Measurements from ENCODE around the gene GORAB. TPM values are rescaled to one million over a fixed set of nuclear protein-coding genes. Genes with fewer than 3 reads are reported as not detected.
A peak's percentile ranks its signal among the peaks of the same experiment; 100 is the strongest.

The GORAB gene
- polyA plus RNA-seq, 4 donors = 4.1 to 15.6 (median 6.7) TPM

DNA sequence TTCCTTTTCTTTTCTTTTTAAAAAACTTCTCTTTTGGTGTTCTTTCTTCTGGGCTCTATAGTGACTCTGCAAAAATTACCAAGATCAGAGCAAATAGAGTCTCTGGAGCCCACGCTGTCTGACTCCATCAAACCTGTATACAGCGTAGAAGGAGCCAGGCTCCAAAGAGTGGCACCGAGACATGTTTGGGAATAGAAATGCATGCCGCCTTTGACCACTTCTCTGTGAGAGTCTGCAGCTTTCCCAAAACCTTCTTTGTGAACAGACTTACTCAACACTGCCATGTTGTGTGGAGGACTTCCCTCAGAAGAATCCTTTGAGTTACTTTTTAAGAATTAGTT lies 55.3 kb downstream of the GORAB start:
- H3K36me3 ChIP-seq (ENCODE audit: control insufficient read depth in 3 of 3, insufficient read depth in 2 of 3, low read depth in 1 of 3, low read length in 3 of 3) = no peaks in the 10 kb centered on the region
- no peak for FAIRE-seq
- peaks cover 0 to 9% (median 0%) of the 10 kb centered on the region in 3 donors for H3K27me3 ChIP-seq (ENCODE audit: control insufficient read depth in 3 of 3, insufficient read depth in 3 of 3, low read length in 3 of 3)
- H3K4me1 ChIP-seq (ENCODE audit: control insufficient read depth in 3 of 3, insufficient read depth in 2 of 3, low read depth in 1 of 3, low read length in 2 of 3) = no peaks in the 10 kb centered on the region
- no peak overlapping the region for H3K4me3 ChIP-seq (ENCODE audit: low read depth in 1 of 3, low read length in 3 of 3)
- H3K27ac ChIP-seq (ENCODE audit: low read depth in 1 of 3, low read length in 2 of 3) = no peak overlapping the region
- H3K9me3 ChIP-seq (ENCODE audit: control insufficient read depth in 2 of 2, insufficient read depth in 1 of 2, low read depth in 1 of 2, low read length in 1 of 2) = no peaks in the 10 kb centered on the region
- 79 to 91% (median 85%) methylated on average over 4 of the region's 4 CpGs for WGBS, 3 donors
- DNase-seq = no peak

DNA sequence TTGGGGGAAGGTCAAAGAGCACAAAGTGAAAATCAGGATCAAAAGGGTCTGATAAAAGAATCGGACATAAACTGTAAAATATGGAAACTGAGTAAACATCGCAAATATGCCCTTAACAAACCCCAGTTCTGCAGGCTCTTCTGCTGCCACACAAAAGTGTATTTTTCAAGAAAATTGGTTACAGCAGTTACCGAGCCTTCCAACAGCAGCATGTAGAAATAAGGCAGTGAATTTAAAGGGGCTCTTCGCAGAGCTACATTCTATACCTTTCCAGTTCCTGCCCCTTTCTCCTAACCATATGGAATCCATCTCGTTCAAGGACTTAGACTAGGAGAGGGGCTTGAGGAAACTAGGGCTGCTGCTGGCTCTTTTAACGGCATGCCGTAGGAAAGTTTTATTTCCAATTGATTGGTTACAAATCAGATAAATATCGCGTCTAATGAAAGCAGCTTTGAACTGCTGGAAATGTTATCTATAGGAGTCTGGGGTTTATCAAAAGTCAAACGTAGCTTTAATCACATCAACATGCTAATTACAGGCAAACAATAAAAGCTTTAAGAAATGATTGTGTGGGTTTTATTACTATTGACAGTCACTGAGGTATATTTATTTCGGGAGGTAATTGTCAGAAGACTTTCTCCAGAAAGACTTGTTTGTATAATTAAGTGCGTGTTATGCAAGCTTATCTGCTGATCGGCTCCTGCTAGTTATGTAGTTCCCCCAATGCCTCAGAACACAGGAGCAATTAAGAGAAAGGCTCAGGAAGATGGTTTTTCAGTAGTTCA lies 59.1 kb downstream of the GORAB start:
- Histone ChIP-seq H3K36me3 (ENCODE audit: control insufficient read depth in 3 of 3, insufficient read depth in 2 of 3, low read depth in 1 of 3, low read length in 3 of 3) (no peaks in the 10 kb centered on the region), H3K4me1 (ENCODE audit: control insufficient read depth in 3 of 3, insufficient read depth in 2 of 3, low read depth in 1 of 3, low read length in 2 of 3) (no peaks in the 10 kb centered on the region), H3K4me3 (ENCODE audit: low read depth in 1 of 3, low read length in 3 of 3) (no peak overlapping the region), H3K27ac (ENCODE audit: low read depth in 1 of 3, low read length in 2 of 3) (no peak overlapping the region), H3K27me3 (ENCODE audit: control insufficient read depth in 3 of 3, insufficient read depth in 3 of 3, low read length in 3 of 3) (peaks cover 0 to 9% (median 3%) of the 10 kb centered on the region in 3 donors), H3K9me3 (ENCODE audit: control insufficient read depth in 2 of 2, insufficient read depth in 1 of 2, low read depth in 1 of 2, low read length in 1 of 2) (no peaks in the 10 kb centered on the region)
- WGBS, 3 donors = 11 to 30% (median 17%) methylated on average over 13 of the region's 13 CpGs
- FAIRE-seq (no peak), DNase-seq (peak in 1 of 2 donors; percentile 25)

- H3K27me3 ChIP-seq (ENCODE audit: control insufficient read depth in 3 of 3, insufficient read depth in 3 of 3, low read length in 3 of 3) = peaks cover 0 to 6% (median 3%) of the 10 kb centered on the region in 3 donors
- no peak overlapping the region for H3K27ac ChIP-seq (ENCODE audit: low read depth in 1 of 3, low read length in 2 of 3)
- H3K4me1 ChIP-seq (ENCODE audit: control insufficient read depth in 3 of 3, insufficient read depth in 2 of 3, low read depth in 1 of 3, low read length in 2 of 3) = no peaks in the 10 kb centered on the region
- no peak for DNase-seq
- H3K9me3 ChIP-seq (ENCODE audit: control insufficient read depth in 2 of 2, insufficient read depth in 1 of 2, low read depth in 1 of 2, low read length in 1 of 2) = peaks cover 0 to 3% of the 10 kb centered on the region in 2 donors
- 46 to 65% (median 60%) methylated on average over 2 of the region's 2 CpGs for WGBS, 3 donors
- no peak for FAIRE-seq
- no peak overlapping the region for H3K4me3 ChIP-seq (ENCODE audit: low read depth in 1 of 3, low read length in 3 of 3)
- no peaks in the 10 kb centered on the region for H3K36me3 ChIP-seq (ENCODE audit: control insufficient read depth in 3 of 3, insufficient read depth in 2 of 3, low read depth in 1 of 3, low read length in 3 of 3)
Measured at GRCh38 chr1:170592591-170593111, 60.7 kb downstream of the GORAB start.

- Histone ChIP-seq H3K27ac (ENCODE audit: low read depth in 1 of 3, low read length in 2 of 3) (no peak overlapping the region), H3K27me3 (ENCODE audit: control insufficient read depth in 3 of 3, insufficient read depth in 3 of 3, low read length in 3 of 3) (peaks cover 0 to 5% (median 3%) of the 10 kb centered on the region in 3 donors), H3K4me1 (ENCODE audit: control insufficient read depth in 3 of 3, insufficient read depth in 2 of 3, low read depth in 1 of 3, low read length in 2 of 3) (no peaks in the 10 kb centered on the region), H3K9me3 (ENCODE audit: control insufficient read depth in 2 of 2, insufficient read depth in 1 of 2, low read depth in 1 of 2, low read length in 1 of 2) (peaks cover 0 to 3% of the 10 kb centered on the region in 2 donors), H3K4me3 (ENCODE audit: low read depth in 1 of 3, low read length in 3 of 3) (no peak overlapping the region), H3K36me3 (ENCODE audit: control insufficient read depth in 3 of 3, insufficient read depth in 2 of 3, low read depth in 1 of 3, low read length in 3 of 3) (no peaks in the 10 kb centered on the region)
- 24 to 46% (median 26%) methylated on average over 5 of the region's 5 CpGs for WGBS, 3 donors
- FAIRE-seq (no peak), DNase-seq (no peak)
Measured at GRCh38 chr1:170593173-170594011, 61.4 kb downstream of the GORAB start.

DNA sequence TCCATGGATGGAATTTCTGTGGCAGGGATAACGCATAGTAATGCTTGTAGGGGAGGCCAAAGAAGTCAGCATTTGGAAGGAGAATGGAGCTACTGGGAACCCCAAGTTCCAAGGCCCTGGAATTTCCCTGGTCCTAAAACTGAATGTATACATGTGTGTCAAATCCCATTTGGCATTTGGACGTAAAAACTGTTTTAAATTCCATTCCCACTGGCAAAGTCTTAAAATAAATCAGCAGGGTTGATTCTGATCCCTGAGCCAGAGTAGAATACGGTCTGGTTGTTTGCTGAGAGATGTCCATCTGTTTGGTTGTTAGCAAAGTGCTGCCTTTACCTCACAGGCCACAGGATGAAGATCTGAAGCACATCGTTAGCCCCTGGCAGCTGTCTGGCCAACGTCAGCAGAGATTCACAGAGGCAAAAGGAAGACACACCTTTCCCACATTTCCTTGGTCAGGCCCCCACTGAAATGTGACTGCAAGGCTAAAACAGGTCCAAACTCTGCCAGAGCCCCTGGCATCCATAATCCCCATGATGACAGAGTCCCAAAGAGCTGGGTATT lies 62.2 kb downstream of the GORAB start:
- no peak overlapping the region for H3K4me3 ChIP-seq (ENCODE audit: low read depth in 1 of 3, low read length in 3 of 3)

DNA sequence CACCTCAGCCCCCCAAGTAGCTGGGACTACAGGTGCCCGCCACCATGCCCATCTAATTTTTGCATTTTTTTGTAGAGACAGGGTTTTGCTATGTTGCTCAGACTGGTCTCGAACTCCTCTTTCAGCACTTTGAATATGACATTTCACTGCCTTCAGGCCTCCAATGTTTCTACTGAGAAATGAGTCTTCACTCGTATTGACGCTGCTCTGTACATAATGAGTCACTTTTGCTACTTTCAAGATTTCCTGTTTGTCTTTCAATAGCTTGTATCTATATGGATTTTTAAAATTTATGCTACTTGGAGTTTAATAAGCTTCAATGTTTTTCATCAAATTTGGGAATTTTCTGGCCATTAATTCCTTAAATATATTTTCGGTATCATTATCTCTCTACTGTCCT lies 64.7 kb downstream of the GORAB start:
- no peak for FAIRE-seq
- no peak for DNase-seq
- peaks cover 0 to 3% (median 0%) of the 10 kb centered on the region in 3 donors for H3K27me3 ChIP-seq (ENCODE audit: control insufficient read depth in 3 of 3, insufficient read depth in 3 of 3, low read length in 3 of 3)
- no peaks in the 10 kb centered on the region for H3K4me1 ChIP-seq (ENCODE audit: control insufficient read depth in 3 of 3, insufficient read depth in 2 of 3, low read depth in 1 of 3, low read length in 2 of 3)
- peaks cover 0 to 7% of the 10 kb centered on the region in 2 donors for H3K9me3 ChIP-seq (ENCODE audit: control insufficient read depth in 2 of 2, insufficient read depth in 1 of 2, low read depth in 1 of 2, low read length in 1 of 2)
- no peak overlapping the region for H3K4me3 ChIP-seq (ENCODE audit: low read depth in 1 of 3, low read length in 3 of 3)
- no peaks in the 10 kb centered on the region for H3K36me3 ChIP-seq (ENCODE audit: control insufficient read depth in 3 of 3, insufficient read depth in 2 of 3, low read depth in 1 of 3, low read length in 3 of 3)
- H3K27ac ChIP-seq (ENCODE audit: low read depth in 1 of 3, low read length in 2 of 3) = no peak overlapping the region
- 81 to 85% (median 81%) methylated on average over 5 of the region's 5 CpGs for WGBS, 3 donors

More for the DNA sequence above, 62.2 kb downstream of the GORAB start:
- peaks cover 0 to 3% of the 10 kb centered on the region in 2 donors for H3K9me3 ChIP-seq (ENCODE audit: control insufficient read depth in 2 of 2, insufficient read depth in 1 of 2, low read depth in 1 of 2, low read length in 1 of 2)
- 54 to 69% (median 66%) methylated on average over 5 of the region's 5 CpGs for WGBS, 3 donors
- no peak for DNase-seq
- no peak overlapping the region for H3K27ac ChIP-seq (ENCODE audit: low read depth in 1 of 3, low read length in 2 of 3)
- FAIRE-seq = no peak
- H3K4me1 ChIP-seq (ENCODE audit: control insufficient read depth in 3 of 3, insufficient read depth in 2 of 3, low read depth in 1 of 3, low read length in 2 of 3) = no peaks in the 10 kb centered on the region
- no peaks in the 10 kb centered on the region for H3K36me3 ChIP-seq (ENCODE audit: control insufficient read depth in 3 of 3, insufficient read depth in 2 of 3, low read depth in 1 of 3, low read length in 3 of 3)
- H3K27me3 ChIP-seq (ENCODE audit: control insufficient read depth in 3 of 3, insufficient read depth in 3 of 3, low read length in 3 of 3) = peaks cover 0 to 4% (median 3%) of the 10 kb centered on the region in 3 donors

DNA sequence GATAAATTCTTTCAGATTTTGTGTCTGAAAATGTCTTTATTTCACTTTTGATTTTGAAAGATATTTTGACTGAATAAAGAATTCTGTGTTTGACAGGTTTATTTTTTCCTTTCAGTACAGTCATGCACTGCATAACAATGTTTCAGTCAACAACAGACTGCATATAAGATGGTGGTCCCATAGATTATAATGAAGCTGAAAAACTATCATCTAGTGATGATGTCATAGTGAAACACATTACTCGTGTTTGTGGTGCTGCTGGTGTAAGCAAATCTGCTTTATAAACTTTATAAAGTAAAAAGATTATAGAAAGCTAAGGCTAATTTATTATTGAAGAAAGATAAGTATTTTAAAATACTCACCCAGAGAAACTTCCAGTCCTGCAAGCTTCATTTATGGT lies 66.7 kb downstream of the GORAB start:
- H3K36me3 ChIP-seq (ENCODE audit: control insufficient read depth in 3 of 3, insufficient read depth in 2 of 3, low read depth in 1 of 3, low read length in 3 of 3) = no peaks in the 10 kb centered on the region
- DNase-seq (no peak), FAIRE-seq (no peak)
- peaks cover 0 to 3% (median 0%) of the 10 kb centered on the region in 3 donors for H3K27me3 ChIP-seq (ENCODE audit: control insufficient read depth in 3 of 3, insufficient read depth in 3 of 3, low read length in 3 of 3)
- H3K27ac ChIP-seq (ENCODE audit: low read depth in 1 of 3, low read length in 2 of 3) = no peak overlapping the region
- peaks cover 0 to 9% of the 10 kb centered on the region in 2 donors for H3K9me3 ChIP-seq (ENCODE audit: control insufficient read depth in 2 of 2, insufficient read depth in 1 of 2, low read depth in 1 of 2, low read length in 1 of 2)
- H3K4me1 ChIP-seq (ENCODE audit: control insufficient read depth in 3 of 3, insufficient read depth in 2 of 3, low read depth in 1 of 3, low read length in 2 of 3) = no peaks in the 10 kb centered on the region
- 54 to 63% (median 57%) methylated on average over 1 of the region's 1 CpG for WGBS, 3 donors
- no peak overlapping the region for H3K4me3 ChIP-seq (ENCODE audit: low read depth in 1 of 3, low read length in 3 of 3)

DNA sequence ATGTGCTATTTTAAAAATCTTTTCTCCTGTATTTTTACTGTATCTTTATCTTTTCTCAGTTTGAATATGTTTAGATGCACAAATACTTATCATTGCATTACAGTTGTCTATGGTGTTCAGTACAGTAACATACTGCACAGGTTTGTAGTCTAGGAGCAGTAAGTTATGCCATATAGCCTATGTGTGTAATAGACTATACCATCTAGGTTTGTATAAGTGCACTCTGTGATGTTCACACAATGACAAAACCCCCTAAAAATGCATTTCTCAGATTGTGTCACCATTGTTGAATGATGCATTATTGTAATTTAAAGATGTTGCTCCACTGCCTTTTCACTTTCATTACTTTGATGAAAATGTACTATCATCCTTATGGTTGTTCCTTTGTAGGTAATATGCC lies 67.1 kb downstream of the GORAB start:
- no peaks in the 10 kb centered on the region for H3K36me3 ChIP-seq (ENCODE audit: control insufficient read depth in 3 of 3, insufficient read depth in 2 of 3, low read depth in 1 of 3, low read length in 3 of 3)
- peaks cover 0 to 9% of the 10 kb centered on the region in 2 donors for H3K9me3 ChIP-seq (ENCODE audit: control insufficient read depth in 2 of 2, insufficient read depth in 1 of 2, low read depth in 1 of 2, low read length in 1 of 2)
- H3K27ac ChIP-seq (ENCODE audit: low read depth in 1 of 3, low read length in 2 of 3) = no peak overlapping the region
- no peak for FAIRE-seq
- no peak for DNase-seq
- no peak overlapping the region for H3K4me3 ChIP-seq (ENCODE audit: low read depth in 1 of 3, low read length in 3 of 3)
- no peaks in the 10 kb centered on the region for H3K4me1 ChIP-seq (ENCODE audit: control insufficient read depth in 3 of 3, insufficient read depth in 2 of 3, low read depth in 1 of 3, low read length in 2 of 3)
- H3K27me3 ChIP-seq (ENCODE audit: control insufficient read depth in 3 of 3, insufficient read depth in 3 of 3, low read length in 3 of 3) = peaks cover 0 to 3% (median 0%) of the 10 kb centered on the region in 3 donors
